Measurements from ENCODE around the gene AFP. TPM values are rescaled to one million over a fixed set of nuclear protein-coding genes. Genes with fewer than 3 reads are reported as not detected.
A peak's percentile ranks its signal among the peaks of the same experiment; 100 is the strongest.

The AFP gene
- total RNA-seq, 4 donors from 2014 or later = not detected

DNA sequence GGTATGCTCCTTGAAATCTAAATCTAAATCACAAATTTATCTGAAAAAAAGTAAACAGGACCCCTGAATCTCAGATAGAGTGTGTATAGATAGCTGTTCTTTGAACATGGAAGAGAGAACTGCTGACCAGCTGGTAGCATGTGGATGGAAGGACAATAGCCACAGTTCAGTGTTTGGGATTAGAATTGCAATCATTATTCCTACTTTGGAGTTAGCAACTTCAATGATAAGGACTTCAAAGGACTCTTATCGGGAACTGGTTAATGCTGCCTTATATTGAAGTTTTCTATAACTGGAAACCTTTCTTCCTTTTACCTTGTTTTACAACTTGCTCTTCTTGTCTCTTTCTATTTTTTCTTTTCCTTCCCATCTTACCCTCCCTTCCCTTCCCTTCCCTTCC, 50.5 kb downstream of the AFP start:
- Histone ChIP-seq H3K36me3 (no peaks in the 10 kb centered on the region), H3K9me3 (no peaks in the 10 kb centered on the region), H3K4me1 (no peaks in the 10 kb centered on the region), H3K4me3 (no peak overlapping the region), H3K27ac (no peak overlapping the region), H3K27me3 (no peaks in the 10 kb centered on the region)
- DNase-seq = no peak
- TF ChIP-seq POLR2A (IDR thresholded peaks at IDR 0.05) = no peak
- no peak for TF ChIP-seq CTCF (IDR thresholded peaks at IDR 0.05)

- no peak overlapping the region for H3K4me3 ChIP-seq
- no peak for DNase-seq
- no peaks in the 10 kb centered on the region for H3K9me3 ChIP-seq
- H3K27ac ChIP-seq = no peak overlapping the region
- no peaks in the 10 kb centered on the region for H3K27me3 ChIP-seq
- no peaks in the 10 kb centered on the region for H3K36me3 ChIP-seq
- TF ChIP-seq CTCF (IDR thresholded peaks at IDR 0.05) (no peak), POLR2A (IDR thresholded peaks at IDR 0.05) (no peak)
- H3K4me1 ChIP-seq = no peaks in the 10 kb centered on the region
Measured at GRCh38 chr4:73487233-73487632, 51.2 kb downstream of the AFP start.

DNA sequence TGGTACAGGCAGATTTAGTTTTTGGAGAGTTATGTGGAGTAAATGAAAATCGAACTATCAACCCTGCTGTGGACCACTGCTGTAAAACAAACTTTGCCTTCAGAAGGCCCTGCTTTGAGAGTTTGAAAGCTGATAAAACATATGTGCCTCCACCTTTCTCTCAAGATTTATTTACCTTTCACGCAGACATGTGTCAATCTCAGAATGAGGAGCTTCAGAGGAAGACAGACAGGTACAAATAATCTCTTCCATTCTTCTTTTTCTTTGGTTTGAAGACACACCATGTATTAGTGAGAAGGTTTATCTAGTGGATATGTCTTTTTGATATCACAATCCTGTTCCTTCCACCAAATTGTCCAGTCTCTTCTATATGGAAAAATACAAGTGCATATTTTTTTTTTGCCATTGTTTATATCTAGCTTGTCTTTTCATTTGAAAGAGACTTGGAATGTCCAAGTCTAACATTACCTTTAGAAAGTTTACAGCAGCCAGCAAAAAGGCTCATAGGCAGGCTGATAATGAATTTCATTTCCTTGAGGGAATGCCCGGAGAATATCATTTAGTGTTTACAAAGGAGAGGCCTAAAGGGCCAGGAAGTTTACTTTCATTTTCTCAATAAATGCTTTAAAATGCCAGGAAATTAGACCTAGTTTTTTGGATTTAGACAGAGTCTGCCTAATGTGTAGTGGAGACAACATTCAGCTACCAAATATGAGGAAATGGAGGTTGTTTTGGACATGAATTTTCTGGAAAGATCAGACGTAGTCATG, 64.2 kb downstream of the AFP start:
- Histone ChIP-seq H3K27me3 (no peaks in the 10 kb centered on the region), H3K4me1 (no peaks in the 10 kb centered on the region), H3K27ac (no peak overlapping the region), H3K4me3 (peak overlapping the region in 1 of 4 donors; percentile 3), H3K36me3 (no peaks in the 10 kb centered on the region), H3K9me3 (no peaks in the 10 kb centered on the region)
- TF ChIP-seq POLR2A (IDR thresholded peaks at IDR 0.05) (no peak), CTCF (IDR thresholded peaks at IDR 0.05) (no peak)
- no peak for DNase-seq

DNA sequence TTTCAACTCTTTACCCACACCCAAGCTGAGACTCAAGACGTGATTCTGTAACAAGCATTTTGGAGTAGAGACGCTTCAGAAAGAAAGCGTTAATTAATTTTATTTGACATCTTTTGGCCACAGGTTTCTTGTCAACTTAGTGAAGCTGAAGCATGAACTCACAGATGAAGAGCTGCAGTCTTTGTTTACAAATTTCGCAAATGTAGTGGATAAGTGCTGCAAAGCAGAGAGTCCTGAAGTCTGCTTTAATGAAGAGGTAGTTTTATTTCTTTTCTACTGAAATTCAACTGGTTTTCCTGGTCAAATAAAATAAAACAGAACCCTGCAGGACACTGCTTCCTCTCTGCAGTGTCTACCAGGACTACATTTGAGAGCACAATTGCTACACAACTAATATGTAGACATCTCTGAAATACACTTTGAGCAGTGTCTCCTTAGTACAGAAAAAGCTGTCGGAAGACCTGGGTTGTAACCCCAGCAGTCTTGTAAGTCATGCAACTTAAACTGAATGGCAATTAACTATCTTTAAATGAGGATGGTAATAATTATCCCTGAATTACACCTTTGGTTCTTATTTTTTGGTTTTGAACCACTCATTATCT, 65.7 kb downstream of the AFP start:
- Histone ChIP-seq H3K4me1 (no peaks in the 10 kb centered on the region), H3K36me3 (no peaks in the 10 kb centered on the region), H3K27ac (no peak overlapping the region), H3K4me3 (no peak overlapping the region), H3K27me3 (no peaks in the 10 kb centered on the region), H3K9me3 (no peaks in the 10 kb centered on the region)
- no peak for DNase-seq
- no peak for TF ChIP-seq POLR2A (IDR thresholded peaks at IDR 0.05)
- TF ChIP-seq CTCF (IDR thresholded peaks at IDR 0.05) = no peak

GRCh38 chr4:73505567-73505966, 69.5 kb downstream of the AFP start:
- Histone ChIP-seq H3K36me3 (no peaks in the 10 kb centered on the region), H3K27me3 (no peaks in the 10 kb centered on the region), H3K4me3 (no peak overlapping the region), H3K9me3 (no peaks in the 10 kb centered on the region), H3K27ac (no peak overlapping the region), H3K4me1 (no peaks in the 10 kb centered on the region)
- DNase-seq = no peak
- TF ChIP-seq CTCF (IDR thresholded peaks at IDR 0.05) = no peak
- no peak for TF ChIP-seq POLR2A (IDR thresholded peaks at IDR 0.05)

Other genes starting within 250 kb of the AFP start
- gene ANKRD17, start 177.4 kb upstream of the AFP start, total RNA-seq = 10 to 100 TPM; 61.7 to 92.0 (median 81.0) TPM
- 1 to 10 TPM in 1 of 4 donors, under 1 TPM in 1, not detected in 2; 0.66 to 2.5 TPM for gene ALB, start 31.9 kb upstream of the AFP start, total RNA-seq
- not detected for gene AFM, start 45.5 kb downstream of the AFP start, total RNA-seq
- gene RASSF6, start 184.2 kb downstream of the AFP start, total RNA-seq = 10 to 100 TPM; 37.3 to 48.7 (median 41.6) TPM